Activated CD8-positive, alpha-beta T cell treated with anti-CD3 and anti-CD28 coated beads, Interleukin-2, amount 10 ng/mL, durations not matched to agents 7 days and 5 days (primary cell): ENCODE results near the gene ZFYVE1. TPM values are rescaled to one million over a fixed set of nuclear protein-coding genes. Genes with fewer than 3 reads are reported as not detected.
"Not testable (repeated sequence)": the region's sequence is repeated elsewhere in the genome, so short reads cannot be mapped to it uniquely, and the experiment has no call there.

Experiments used
- ATAC-seq: fragments of 150-1000 bp; cut with Tn5 transposase; one replicate; pipeline ENCODE4 v1.10.0; 2021; ENCODE audit warnings: moderate library complexity
- CTCF ChIA-PET: fragments of 350-600 bp; sonication (Branson Sonifier 250); formaldehyde crosslinking; loops from one replicate; lab custom pipeline; 2021; ENCODE audit warnings: antibody characterized with exemption; lab: Charles Lee
- POLR2A ChIA-PET: fragments of 350-600 bp; sonication (Branson Sonifier 250); formaldehyde crosslinking; loops from one replicate; lab custom pipeline; 2021; ENCODE audit warnings: antibody characterized with exemption; lab: Charles Lee
- DNase-seq: peaks from one replicate; pipeline ENCODE4 v3.0.0-alpha.2; 2020
- H3K27ac Mint-ChIP-seq: one replicate; pipeline ENCODE4 v1.8.0; 2021; ENCODE audit warnings: mild to moderate bottlenecking, mixed read lengths
- H3K27me3 Mint-ChIP-seq: one replicate; pipeline ENCODE4 v1.8.0; 2021; ENCODE audit warnings: low read depth, mixed read lengths
- H3K36me3 Mint-ChIP-seq: one replicate; pipeline ENCODE4 v1.8.0; 2021; ENCODE audit warnings: low read depth, mixed read lengths
- H3K4me1 Mint-ChIP-seq: one replicate; pipeline ENCODE4 v1.8.0; 2021; ENCODE audit warnings: low read depth, mixed read lengths
- H3K4me3 Mint-ChIP-seq: one replicate; pipeline ENCODE4 v1.8.0; 2021; ENCODE audit warnings: mild to moderate bottlenecking, mixed read lengths
- H3K9me3 Mint-ChIP-seq: one replicate; pipeline ENCODE4 v1.8.0; 2022; ENCODE audit warnings: mixed read lengths; ENCODE audit not compliant: insufficient read depth
- total RNA-seq, 2 experiments: library from RNA; stranded (reverse); gene quantifications; one replicate each; pipeline ENCODE4 v1.2.3, GENCODE V29; 2021

ZFYVE1 gene
- total RNA-seq, 2 experiments from 2014 or later: 10.5 to 12.7 TPM

DNA sequence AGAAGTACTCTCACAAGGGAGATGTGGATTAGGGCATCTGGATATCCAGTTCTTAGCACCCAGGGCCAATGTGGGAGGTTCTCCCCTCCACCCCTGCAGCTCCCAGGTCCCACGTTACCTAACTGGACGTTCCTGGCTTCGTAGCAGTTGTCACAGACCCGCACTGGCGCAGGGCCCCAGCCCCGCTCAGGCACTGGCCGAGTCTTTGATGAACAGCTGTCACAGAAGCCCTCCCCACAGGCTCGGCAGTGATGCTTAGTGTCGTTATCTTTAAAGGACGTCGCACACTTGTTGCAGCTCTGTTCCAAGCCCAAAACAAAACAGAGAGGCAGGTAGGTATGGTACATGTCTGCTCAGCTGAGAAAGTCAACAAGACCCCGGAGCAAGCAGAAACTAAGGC, 52.2 kb downstream of the ZFYVE1 start:
- no peak for DNase-seq
- peaks cover 27% of the 10 kb centered on the region for H3K36me3 Mint-ChIP-seq
- H3K9me3 Mint-ChIP-seq: no peaks in the 10 kb centered on the region
- H3K4me3 Mint-ChIP-seq: no peak overlapping the region
- no peak for ATAC-seq
- POLR2A ChIA-PET: interaction anchor here (0.6 kb wide), 1 partner anchor 17 kb away, joined by 3 read pairs; no protein-coding TSS in a partner anchor
- CTCF ChIA-PET: interaction anchor here (2.0 kb wide), 1 partner anchor 26 kb away, joined by 6 read pairs; no protein-coding TSS in a partner anchor
- no peaks in the 10 kb centered on the region for H3K27me3 Mint-ChIP-seq
- no peak overlapping the region for H3K27ac Mint-ChIP-seq
- H3K4me1 Mint-ChIP-seq: no peaks in the 10 kb centered on the region

DNA sequence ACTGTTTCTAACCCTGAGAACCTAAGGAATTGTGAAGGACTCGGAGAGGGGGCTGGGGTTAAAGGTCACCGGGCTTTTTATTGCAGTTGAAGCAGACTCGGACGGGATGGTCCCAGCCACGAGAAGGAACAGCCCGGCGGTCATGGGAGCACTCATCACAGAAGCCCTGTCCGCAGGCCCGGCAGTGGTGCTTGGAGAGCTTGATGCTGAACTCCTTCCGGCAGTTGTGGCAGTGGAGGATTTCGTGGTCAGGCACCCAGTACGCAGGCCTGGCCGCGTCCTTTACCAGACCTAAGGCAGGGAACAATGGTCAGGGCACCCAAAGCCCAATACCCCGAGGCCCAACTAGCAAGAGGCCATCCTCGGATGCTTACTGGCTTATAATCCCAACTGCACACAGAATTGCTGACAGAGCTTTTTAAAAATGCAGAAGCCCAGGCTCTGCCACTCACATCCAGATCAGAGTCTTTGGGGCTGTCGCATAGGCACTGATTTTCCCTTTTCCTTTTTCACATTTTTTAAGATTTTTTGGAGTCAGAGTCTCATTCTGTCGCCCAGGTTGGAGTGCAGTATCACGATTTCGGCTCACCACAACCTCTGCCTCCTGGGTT, 56.0 kb downstream of the ZFYVE1 start:
- Mint-ChIP-seq H3K27me3 (no peaks in the 10 kb centered on the region), H3K4me1 (no peaks in the 10 kb centered on the region), H3K4me3 (no peak overlapping the region), H3K9me3 (no peaks in the 10 kb centered on the region), H3K36me3 (peaks cover 29% of the 10 kb centered on the region), H3K27ac (no peak overlapping the region)
- ATAC-seq: no peak
- no peak for DNase-seq
- ChIA-PET CTCF (no interaction called here), POLR2A (no interaction called here)

- no peak for DNase-seq
- POLR2A ChIA-PET: no interaction called here
- peaks cover 27% of the 10 kb centered on the region for H3K36me3 Mint-ChIP-seq
- peaks cover 4% of the 10 kb centered on the region for H3K4me1 Mint-ChIP-seq
- H3K27ac Mint-ChIP-seq: no peak overlapping the region
- ATAC-seq: no peak
- no peaks in the 10 kb centered on the region for H3K27me3 Mint-ChIP-seq
- no peak overlapping the region for H3K4me3 Mint-ChIP-seq
- H3K9me3 Mint-ChIP-seq: no peaks in the 10 kb centered on the region
- CTCF ChIA-PET: no interaction called here
These were observed 56.8 kb downstream of the ZFYVE1 start for GRCh38 chr14:72970058-72970630.

DNA sequence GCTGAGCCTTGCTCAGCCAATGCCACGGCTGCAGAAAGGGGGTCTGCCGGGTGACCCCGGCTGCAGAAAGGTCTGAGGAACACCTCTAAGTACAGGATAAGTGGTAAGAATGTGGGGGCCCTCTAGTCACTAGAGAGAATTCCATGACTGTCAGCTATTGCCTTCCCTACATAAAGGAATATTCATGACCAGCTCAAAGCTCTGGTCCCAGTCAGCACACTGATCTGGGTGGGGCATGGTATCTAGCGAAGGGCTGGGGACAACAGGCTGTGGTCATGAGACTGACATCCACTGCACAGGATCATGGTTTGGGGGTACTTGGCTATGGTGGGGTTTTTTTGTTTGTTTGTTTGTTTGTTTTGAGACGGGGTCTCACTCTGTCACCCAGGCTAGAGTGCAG, 58.6 kb downstream of the ZFYVE1 start:
- CTCF ChIA-PET: interaction anchor here (0.7 to 1.0 kb wide), 2 partner anchors 18 to 20 kb away, joined by 3 read pairs; no protein-coding TSS in a partner anchor
- Mint-ChIP-seq H3K4me1 (peaks cover 22% of the 10 kb centered on the region), H3K27me3 (no peaks in the 10 kb centered on the region), H3K9me3 (no peaks in the 10 kb centered on the region), H3K27ac (no peak overlapping the region), H3K36me3 (peaks cover 19% of the 10 kb centered on the region), H3K4me3 (no peak overlapping the region)
- POLR2A ChIA-PET: no interaction called here
- DNase-seq (no peak), ATAC-seq (no peak)

DNA sequence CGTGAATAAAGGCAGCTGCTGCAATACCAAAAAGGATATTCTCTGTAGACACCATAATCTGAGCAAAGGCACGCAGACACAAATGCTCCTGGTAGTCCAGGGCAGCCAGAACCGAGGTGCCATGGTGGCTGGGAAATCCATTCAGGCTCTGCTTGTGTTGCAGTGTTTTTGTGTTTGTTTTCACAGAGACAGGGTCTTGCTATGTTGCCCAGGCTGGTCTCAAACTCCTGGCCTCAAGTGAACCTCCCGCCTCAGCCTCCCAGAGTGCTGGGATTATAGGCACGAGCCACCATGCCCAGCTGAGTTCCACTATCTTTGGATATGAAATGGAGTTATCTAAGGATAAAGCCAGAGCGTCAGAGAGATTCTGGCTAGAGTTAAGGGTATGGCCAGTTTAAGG, 60.9 kb downstream of the ZFYVE1 start:
- POLR2A ChIA-PET: no interaction called here

GRCh38 chr14:72965249-72965648, 61.7 kb downstream of the ZFYVE1 start:
- Mint-ChIP-seq H3K4me1 (peaks cover 28% of the 10 kb centered on the region), H3K4me3 (no peak overlapping the region), H3K27me3 (no peaks in the 10 kb centered on the region), H3K9me3 (no peaks in the 10 kb centered on the region), H3K36me3 (peaks cover 26% of the 10 kb centered on the region), H3K27ac (no peak overlapping the region)
- ChIA-PET CTCF (interaction anchor here (2.1 kb wide), 1 partner anchor 17 kb away, joined by 6 read pairs; no protein-coding TSS in a partner anchor), POLR2A (no interaction called here)
- ATAC-seq (no peak), DNase-seq (no peak)

More for the DNA sequence above, 60.9 kb downstream of the ZFYVE1 start:
- H3K27me3 Mint-ChIP-seq: no peaks in the 10 kb centered on the region
- no peaks in the 10 kb centered on the region for H3K9me3 Mint-ChIP-seq
- no peak for DNase-seq
- H3K36me3 Mint-ChIP-seq: peaks cover 21% of the 10 kb centered on the region
- H3K4me1 Mint-ChIP-seq: peaks cover 28% of the 10 kb centered on the region
- no peak overlapping the region for H3K4me3 Mint-ChIP-seq
- H3K27ac Mint-ChIP-seq: no peak overlapping the region
- ATAC-seq: no peak
- CTCF ChIA-PET: interaction anchor here (2.1 kb wide), 1 partner anchor 17 kb away, joined by 6 read pairs; no protein-coding TSS in a partner anchor

- CTCF ChIA-PET: interaction anchor here (1.0 to 3.3 kb wide), 2 partner anchors 14 to 445 kb away, joined by 3 to 25 read pairs; no protein-coding TSS in a partner anchor
- H3K4me1 Mint-ChIP-seq: peaks cover 28% of the 10 kb centered on the region
- peaks cover 21% of the 10 kb centered on the region for H3K36me3 Mint-ChIP-seq
- no peak overlapping the region for H3K4me3 Mint-ChIP-seq
- ATAC-seq: no peak
- no peaks in the 10 kb centered on the region for H3K27me3 Mint-ChIP-seq
- DNase-seq: no peak
- no peaks in the 10 kb centered on the region for H3K9me3 Mint-ChIP-seq
- H3K27ac Mint-ChIP-seq: no peak overlapping the region
- POLR2A ChIA-PET: no interaction called here
These were observed 64.0 kb downstream of the ZFYVE1 start for GRCh38 chr14:72962829-72963312.

DNA sequence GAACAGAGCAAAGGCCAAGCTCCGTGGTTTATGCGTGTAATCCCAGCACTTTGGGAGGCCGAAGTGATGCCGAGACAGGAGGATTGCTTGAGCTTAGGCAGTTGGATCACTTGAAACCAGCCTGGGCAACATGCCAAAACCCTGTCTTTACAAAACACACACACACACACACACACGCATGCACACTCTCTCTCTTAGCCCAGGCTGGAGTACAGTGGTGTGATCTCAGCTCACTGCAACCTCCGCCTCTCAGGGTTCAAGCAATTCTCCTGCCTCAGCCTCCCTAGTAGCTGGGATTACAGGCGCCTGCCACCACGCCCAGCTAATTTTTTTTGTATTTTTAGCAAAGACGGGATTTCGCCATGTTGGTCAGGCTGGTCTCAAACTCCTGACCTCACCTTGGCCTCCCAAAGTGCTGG, 64.6 kb downstream of the ZFYVE1 start:
- H3K9me3 Mint-ChIP-seq: not testable (repeated sequence)
- CTCF ChIA-PET: interaction anchor here (3.3 kb wide), 1 partner anchor 14 kb away, joined by 25 read pairs; no protein-coding TSS in a partner anchor

GRCh38 chr14:72961579-72962335, 65.1 kb downstream of the ZFYVE1 start:
- peaks cover 30% of the 10 kb centered on the region for H3K36me3 Mint-ChIP-seq
- H3K4me1 Mint-ChIP-seq: peaks cover 28% of the 10 kb centered on the region
- POLR2A ChIA-PET: no interaction called here
- CTCF ChIA-PET: interaction anchor here (3.3 kb wide), 1 partner anchor 13 kb away, joined by 25 read pairs; no protein-coding TSS in a partner anchor
- no peaks in the 10 kb centered on the region for H3K9me3 Mint-ChIP-seq
- no peaks in the 10 kb centered on the region for H3K27me3 Mint-ChIP-seq
- DNase-seq: no peak
- no peak for ATAC-seq
- H3K27ac Mint-ChIP-seq: no peak overlapping the region
- no peak overlapping the region for H3K4me3 Mint-ChIP-seq

More for the DNA sequence above, 64.6 kb downstream of the ZFYVE1 start:
- peaks cover 27% of the 10 kb centered on the region for H3K36me3 Mint-ChIP-seq
- ATAC-seq, H3K27ac Mint-ChIP-seq, DNase-seq, POLR2A ChIA-PET, H3K27me3 Mint-ChIP-seq, H3K4me3 Mint-ChIP-seq: not testable (repeated sequence)
- peaks cover 28% of the 10 kb centered on the region for H3K4me1 Mint-ChIP-seq

DNA sequence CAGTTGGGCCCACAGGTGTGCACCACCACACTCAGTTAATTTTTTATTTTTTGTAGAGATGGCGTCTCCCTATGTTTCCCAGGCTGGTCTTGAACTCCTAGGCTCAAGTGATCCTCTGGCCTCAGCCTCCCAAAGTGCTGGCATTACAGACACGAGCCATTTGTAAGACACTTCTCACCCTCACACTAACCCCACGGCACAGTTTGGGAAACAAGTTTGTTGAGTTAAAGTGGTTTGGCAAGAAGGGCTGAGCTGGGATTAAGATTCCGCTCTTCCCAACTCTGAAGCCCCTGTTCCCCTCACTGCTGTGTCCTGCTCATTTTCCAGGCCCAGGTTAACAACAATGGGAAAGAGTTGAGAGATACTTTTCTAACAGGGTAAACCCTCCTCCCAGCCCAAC, 65.9 kb downstream of the ZFYVE1 start:
- H3K9me3 Mint-ChIP-seq, POLR2A ChIA-PET, H3K4me3 Mint-ChIP-seq, DNase-seq, ATAC-seq, H3K27me3 Mint-ChIP-seq, H3K27ac Mint-ChIP-seq: not testable (repeated sequence)
- CTCF ChIA-PET: interaction anchor here (3.3 kb wide), 1 partner anchor 13 kb away, joined by 25 read pairs; no protein-coding TSS in a partner anchor
- Mint-ChIP-seq H3K36me3 (peaks cover 34% of the 10 kb centered on the region), H3K4me1 (peaks cover 28% of the 10 kb centered on the region)

DNA sequence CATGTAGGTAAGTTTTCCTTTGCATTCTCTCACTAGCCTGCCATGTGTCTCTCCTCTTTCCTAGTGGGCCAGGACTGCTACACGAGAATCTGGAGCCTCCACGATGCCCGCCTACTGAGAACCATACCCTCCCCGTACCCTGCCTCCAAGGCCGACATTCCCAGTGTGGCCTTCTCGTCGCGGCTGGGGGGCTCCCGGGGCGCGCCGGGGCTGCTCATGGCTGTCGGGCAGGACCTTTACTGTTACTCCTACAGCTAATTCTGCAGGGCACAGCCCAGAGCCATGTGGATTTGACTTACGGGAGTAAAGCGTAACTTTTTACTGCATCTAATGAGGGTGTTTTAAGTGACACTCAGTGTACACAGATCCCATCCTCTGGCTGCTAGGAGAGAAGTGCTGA, 68.4 kb downstream of the ZFYVE1 start:
- Mint-ChIP-seq H3K4me3 (no peak overlapping the region), H3K9me3 (no peaks in the 10 kb centered on the region), H3K4me1 (peaks cover 9% of the 10 kb centered on the region), H3K36me3 (peaks cover 45% of the 10 kb centered on the region), H3K27me3 (no peaks in the 10 kb centered on the region), H3K27ac (no peak overlapping the region)
- DNase-seq (no peak), ATAC-seq (no peak)
- ChIA-PET CTCF (interaction anchor here (0.7 kb wide), 1 partner anchor 10 kb away, joined by 4 read pairs; no protein-coding TSS in a partner anchor), POLR2A (no interaction called here)
